ENCODE data around the gene ITLN1. TPM values are rescaled to one million over a fixed set of nuclear protein-coding genes. Genes with fewer than 3 reads are reported as not detected.

ITLN1 gene
- total and polyA plus RNA-seq, 9 donors = 0.48 to 1,183 (median 4.5) TPM

GRCh38 chr1:160891474-160891873, 6.5 kb upstream of the ITLN1 start:
- DNase-seq = no peak
- Histone ChIP-seq H3K4me1 (ENCODE audit: insufficient read depth) (no peaks in the 10 kb centered on the region), H3K4me3 (no peak overlapping the region), H3K36me3 (no peaks in the 10 kb centered on the region), H3K9me3 (no peaks in the 10 kb centered on the region), H3K27ac (no peak overlapping the region), H3K27me3 (no peaks in the 10 kb centered on the region)
- 55 to 58% (median 57%) methylated on average over 2 of the region's 2 CpGs for WGBS, 3 donors
- intact Hi-C loops (cut with DNase I) = no loop called here
- TF ChIP-seq POLR2A (IDR thresholded peaks at IDR 0.05) = no peak
- no peak for TF ChIP-seq CTCF (IDR thresholded peaks at IDR 0.05)
- TF ChIP-seq EP300 (IDR thresholded peaks at IDR 0.05) = no peak

- H3K27ac ChIP-seq = no peak overlapping the region
- H3K4me3 ChIP-seq = no peak overlapping the region
- no peaks in the 10 kb centered on the region for H3K4me1 ChIP-seq (ENCODE audit: insufficient read depth)
- H3K9me3 ChIP-seq = no peaks in the 10 kb centered on the region
- H3K36me3 ChIP-seq = no peaks in the 10 kb centered on the region
- no peak for DNase-seq
- intact Hi-C loops (cut with DNase I) = no loop called here
- H3K27me3 ChIP-seq = no peaks in the 10 kb centered on the region
- no peak for TF ChIP-seq CTCF (IDR thresholded peaks at IDR 0.05)
- TF ChIP-seq POLR2A (IDR thresholded peaks at IDR 0.05) = no peak
- TF ChIP-seq EP300 (IDR thresholded peaks at IDR 0.05) = no peak
- WGBS, 3 donors = 43 to 55% (median 51%) methylated on average over 2 of the region's 2 CpGs
These were observed 3.9 kb upstream of the ITLN1 start for GRCh38 chr1:160888926-160889325.

GRCh38 chr1:160887071-160887470, 2.1 kb upstream of the ITLN1 start:
- no peaks in the 10 kb centered on the region for H3K36me3 ChIP-seq
- DNase-seq = no peak
- H3K9me3 ChIP-seq = no peaks in the 10 kb centered on the region
- H3K4me1 ChIP-seq (ENCODE audit: insufficient read depth) = no peaks in the 10 kb centered on the region
- H3K27ac ChIP-seq = no peak overlapping the region
- WGBS, 3 donors = 91 to 96% (median 92%) methylated on average over 2 of the region's 2 CpGs
- TF ChIP-seq POLR2A (IDR thresholded peaks at IDR 0.05) = no peak
- TF ChIP-seq EP300 (IDR thresholded peaks at IDR 0.05) = no peak
- no peak for TF ChIP-seq CTCF (IDR thresholded peaks at IDR 0.05)
- intact Hi-C loops (cut with DNase I) = no loop called here
- H3K4me3 ChIP-seq = no peak overlapping the region
- H3K27me3 ChIP-seq = no peaks in the 10 kb centered on the region

- Histone ChIP-seq H3K9me3 (no peaks in the 10 kb centered on the region), H3K27me3 (no peaks in the 10 kb centered on the region), H3K4me3 (no peak overlapping the region), H3K27ac (no peak overlapping the region), H3K4me1 (ENCODE audit: insufficient read depth) (no peaks in the 10 kb centered on the region), H3K36me3 (no peaks in the 10 kb centered on the region)
- TF ChIP-seq POLR2A (IDR thresholded peaks at IDR 0.05) (no peak), CTCF (IDR thresholded peaks at IDR 0.05) (no peak), EP300 (IDR thresholded peaks at IDR 0.05) (no peak)
- no peak for DNase-seq
- intact Hi-C loops (cut with DNase I) = no loop called here
- 60 to 91% (median 87%) methylated on average over 6 of the region's 6 CpGs for whole genome bisulfite sequencing, 3 donors
These were observed 401 bp downstream of the ITLN1 start for GRCh38 chr1:160884579-160884978.

Data from ovary (tissue), 9 donors.